IMR-90 (cell line): ENCODE results near the gene TIMM8A. TPM values are rescaled to one million over a fixed set of nuclear protein-coding genes. Genes with fewer than 3 reads are reported as not detected.

Experiments
- ATAC-seq: fragments of 200-7000 bp; cut with Tn5 transposase; 2 replicates; pipeline ENCODE4 v1.9.1; 2020; ENCODE audit warnings: low read depth, mild to moderate bottlenecking, moderate library complexity
- BruUV-seq: library from RNA; stranded (reverse); fragments of 400-500 nt; replicated peaks from 2 replicates; lab custom pipeline; 2021; lab: Mats Ljungman, UMichigan
- CTCF ChIA-PET: fragments of 300-600 bp; formaldehyde crosslinking; extraction: SDS; loops from one replicate; lab custom pipeline; 2021; ENCODE audit warnings: antibody characterized with exemption; lab: Yijun Ruan, JAX
- POLR2A ChIA-PET: fragments of 300-600 bp; sonication (Branson Sonifier 250); formaldehyde crosslinking; loops from one replicate; lab custom pipeline; 2022; ENCODE audit warnings: antibody characterized with exemption; ENCODE audit not compliant: unreplicated experiment; lab: Charles Lee
- DNase-seq: peaks from one replicate; pipeline ENCODE4 v3.0.0; 2013
- H2AFZ ChIP-seq: replicated peaks from 2 replicates; pipeline ENCODE3; 2013; ENCODE audit warnings: low read length, mild to moderate bottlenecking; ENCODE audit not compliant: poor library complexity
- H2AK5ac ChIP-seq: 2 replicates; pipeline ENCODE4 v1.6.1; 2013; ENCODE audit warnings: low read depth, low read length, inconsistent platforms
- H2AK9ac ChIP-seq: replicated peaks from 2 replicates; pipeline ENCODE3; 2013; ENCODE audit warnings: mild to moderate bottlenecking, low read depth, low read length, moderate library complexity; ENCODE audit not compliant: poor library complexity
- H2BK120ac ChIP-seq: 2 replicates; pipeline ENCODE4 v1.6.1; 2013; ENCODE audit warnings: low read depth, low read length, inconsistent platforms
- H2BK15ac ChIP-seq: 3 replicates; pipeline ENCODE4 v1.6.1; 2013; ENCODE audit warnings: low read depth, low read length, inconsistent platforms
- H2BK20ac ChIP-seq: 2 replicates; pipeline ENCODE4 v1.6.1; 2013; ENCODE audit warnings: low read depth, mild to moderate bottlenecking, inconsistent platforms, low read length, moderate library complexity
- H2BK5ac ChIP-seq: 2 replicates; pipeline ENCODE4 v1.6.1; 2013; ENCODE audit warnings: mild to moderate bottlenecking, low read depth, low read length, inconsistent platforms; ENCODE audit not compliant: poor library complexity, severe bottlenecking
- H3K14ac ChIP-seq: replicated peaks from 2 replicates; pipeline ENCODE4 v1.6.1; 2013; ENCODE audit warnings: low read depth, low read length, inconsistent platforms
- H3K18ac ChIP-seq: 2 replicates; pipeline ENCODE4 v1.6.1; 2013; ENCODE audit warnings: low read depth, low read length, control low read depth
- H3K23ac ChIP-seq: 2 replicates; pipeline ENCODE4 v1.6.1; 2013; ENCODE audit warnings: low read depth, low read length, inconsistent platforms
- H3K27ac ChIP-seq: 2 replicates; pipeline ENCODE4 v1.5.1; 2013; ENCODE audit warnings: mild to moderate bottlenecking, control low read depth, low read length; ENCODE audit not compliant: insufficient read depth
- H3K27me3 ChIP-seq: 2 replicates; pipeline ENCODE4 v1.6.1; 2013; ENCODE audit warnings: low read length; ENCODE audit not compliant: control insufficient read depth, insufficient read depth
- H3K36me3 ChIP-seq: 2 replicates; pipeline ENCODE4 v1.6.1; 2013; ENCODE audit warnings: low read length, mixed read lengths; ENCODE audit not compliant: control insufficient read depth, insufficient read depth
- H3K4ac ChIP-seq: 2 replicates; pipeline ENCODE4 v1.6.1; 2013; ENCODE audit warnings: low read depth, low read length, inconsistent platforms
- H3K4me1 ChIP-seq: 2 replicates; pipeline ENCODE4 v1.6.1; 2013; ENCODE audit warnings: low read length, mixed read lengths; ENCODE audit not compliant: control insufficient read depth, insufficient read depth
- H3K4me2 ChIP-seq: 2 replicates; pipeline ENCODE4 v1.6.1; 2013; ENCODE audit warnings: low read depth, mild to moderate bottlenecking, control low read depth, low read length, moderate library complexity
- H3K4me3 ChIP-seq: 2 replicates; pipeline ENCODE4 v1.5.1; 2013; ENCODE audit warnings: low read depth, mild to moderate bottlenecking, control low read depth, low read length, moderate library complexity; ENCODE audit not compliant: insufficient read depth
- H3K56ac ChIP-seq: 2 replicates; pipeline ENCODE4 v1.6.1; 2013; ENCODE audit warnings: low read length, inconsistent platforms; ENCODE audit not compliant: insufficient read depth; ENCODE audit errors: extremely low read depth
- H3K79me1 ChIP-seq, 2 experiments: 2 replicates each; pipeline ENCODE4 v1.6.1; 2013; ENCODE audit warnings: low read length in 2 of 2, inconsistent platforms in 1 of 2, low read depth in 1 of 2
- H3K9ac ChIP-seq: 2 replicates; pipeline ENCODE4 v1.6.1; 2013; ENCODE audit warnings: low read depth, low read length, control low read depth
- H3K9me1 ChIP-seq: 2 replicates; pipeline ENCODE4 v1.6.1; 2013; ENCODE audit warnings: low read length, inconsistent platforms; ENCODE audit not compliant: insufficient read depth
- H3K9me3 ChIP-seq: 2 replicates; pipeline ENCODE4 v1.6.1; 2013; ENCODE audit warnings: low read length; ENCODE audit not compliant: control insufficient read depth, insufficient read depth
- H4K20me1 ChIP-seq: 2 replicates; pipeline ENCODE4 v1.6.1; 2013; ENCODE audit warnings: low read length, inconsistent platforms; ENCODE audit not compliant: insufficient read depth
- H4K5ac ChIP-seq: 2 replicates; pipeline ENCODE4 v1.6.1; 2013; ENCODE audit warnings: mild to moderate bottlenecking, low read depth, low read length, control low read depth
- H4K8ac ChIP-seq, 2 experiments: 2 replicates each; pipeline ENCODE4 v1.6.1; 2013; ENCODE audit warnings: low read depth in 2 of 2, low read length in 2 of 2, control low read depth in 1 of 2, inconsistent platforms in 1 of 2
- H4K91ac ChIP-seq: 2 replicates; pipeline ENCODE4 v1.6.1; 2013; ENCODE audit warnings: low read depth, low read length, inconsistent platforms; ENCODE audit not compliant: insufficient read depth
- BHLHE40 ChIP-seq: fragments of 150-350 bp; IDR thresholded peaks from 2 replicates; pipeline ENCODE4 v1.6.1; 2016; ENCODE audit warnings: mild to moderate bottlenecking, low read depth, low read length
- CEBPB ChIP-seq: IDR thresholded peaks from 2 replicates; pipeline ENCODE4 v1.6.1; 2012; ENCODE audit warnings: low read depth, low read length, improper control_type of control experiment
- FOS ChIP-seq: fragments of 150-350 bp; IDR thresholded peaks from 2 replicates; pipeline ENCODE4 v1.6.1; 2016; ENCODE audit warnings: low read depth, low read length
- MAFK ChIP-seq: IDR thresholded peaks from 2 replicates; pipeline ENCODE4 v1.6.1; 2012; ENCODE audit warnings: low read depth, low read length, improper control_type of control experiment
- MAZ ChIP-seq: IDR thresholded peaks from 2 replicates; pipeline ENCODE4 v1.6.1; 2012; ENCODE audit warnings: low read depth, mild to moderate bottlenecking, low read length, improper control_type of control experiment, moderate library complexity, borderline replicate concordance
- NFE2L2 ChIP-seq: fragments of 150-350 bp; IDR thresholded peaks from 2 replicates; pipeline ENCODE4 v1.6.1; 2016; ENCODE audit warnings: low read depth, mild to moderate bottlenecking, low read length
- RAD21 ChIP-seq: IDR thresholded peaks from 2 replicates; pipeline ENCODE4 v1.6.1; 2012; ENCODE audit warnings: low read length, improper control_type of control experiment
- SMC3 ChIP-seq: fragments of 150-350 bp; IDR thresholded peaks from 2 replicates; pipeline ENCODE4 v1.6.1; 2016; ENCODE audit warnings: low read depth, mild to moderate bottlenecking, antibody characterized with exemption, low read length, moderate library complexity
- WGBS, 2 experiments: methylation state at CpG; one replicate each; pipeline versions ENCODE4 v1.1.5 to v1.1.7; 2013; ENCODE audit warnings: missing lambda C conversion rate in 2 of 2; ENCODE audit not compliant: insufficient read length in 1 of 2; ENCODE audit errors: extremely low coverage in 2 of 2; 5-methylcytosine and 5-hydroxymethylcytosine counted together
- dilution Hi-C: fragments of 300-500 bp; cut with HindIII; formaldehyde crosslinking; loops from one replicate; pipeline ENCODE4 v1.14.3; 2018; ENCODE audit warnings: low sequenced_read_pairs; ENCODE audit not compliant: unreplicated experiment
- in situ Hi-C: fragments of 300-500 bp; cut with MboI; formaldehyde crosslinking; loops from 3 replicates; pipeline ENCODE4 v1.14.3; 2019; ENCODE audit warnings: low sequenced_read_pairs, inconsistent platforms, mixed read lengths
- intact Hi-C: fragments of 100-400 bp; cut with micrococcal nuclease; formaldehyde crosslinking; loops from 2 replicates; pipeline ENCODE4 v1.10.0; 2022
- polyA plus RNA-seq, 3 experiments: library from polyadenylated mRNA; depleted of rRNA; stranded (reverse); fragments of >200 nt; gene quantifications; 2 replicates each; pipeline ENCODE4 v1.2.3, GENCODE V29; 2012; ENCODE audit warnings: low replicate concordance in 1 of 3
- total RNA-seq: library from RNA; depleted of rRNA; stranded (reverse); fragments of >200 nt; gene quantifications from 2 replicates; pipeline ENCODE4 v1.2.3, GENCODE V29; 2012
- TF ChIP-seq, protein P1 (sequence below): fragments of 150-350 bp; IDR thresholded peaks from 2 replicates; pipeline ENCODE4 v1.6.1; 2016; ENCODE audit warnings: low read depth, mild to moderate bottlenecking, low read length, moderate library complexity, borderline replicate concordance
- TF ChIP-seq, protein P2 (sequence below): fragments of 150-350 bp; IDR thresholded peaks from 2 replicates; pipeline ENCODE4 v1.6.1; 2017; ENCODE audit warnings: mild to moderate bottlenecking, antibody characterized with exemption, low read length, low read depth

Gene TIMM8A
- total and polyA plus RNA-seq, 2 of the 4 experiments (the other 2 are of a cell fraction), result 2.2 to 11.6 TPM

DNA sequence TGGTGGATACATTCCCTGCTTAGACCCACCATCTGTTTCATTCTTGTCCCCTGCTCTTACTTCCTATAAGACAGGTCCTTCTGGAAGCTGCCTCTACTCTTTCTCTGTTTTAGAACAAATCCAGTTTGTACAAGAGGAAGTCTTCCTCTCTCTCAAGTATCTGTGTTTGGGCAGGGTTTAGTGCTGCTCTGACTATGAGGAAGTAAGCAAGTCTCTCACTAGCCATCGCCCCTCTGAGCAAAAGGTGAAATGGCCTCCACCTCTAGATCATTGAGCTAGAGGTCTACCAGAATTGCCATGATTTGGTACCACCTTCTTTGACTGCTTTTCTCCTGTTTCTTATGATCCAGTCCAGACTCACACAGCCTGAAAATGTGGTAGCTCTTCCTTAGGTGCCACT, 29.0 kb upstream of the TIMM8A start:
- H3K14ac ChIP-seq, result no peak overlapping the region
- no peak overlapping the region for H3K4me3 ChIP-seq
- no peak overlapping the region for H2BK20ac ChIP-seq
- no peak overlapping the region for H4K8ac ChIP-seq
- H3K23ac ChIP-seq, result no peak overlapping the region
- peaks cover 3% of the 10 kb centered on the region for H3K27me3 ChIP-seq
- H2AFZ ChIP-seq, result no peak overlapping the region
- H4K20me1 ChIP-seq, result no peaks in the 10 kb centered on the region
- H3K56ac ChIP-seq, result no peak overlapping the region
- no peak overlapping the region for H2BK5ac ChIP-seq
- H3K27ac ChIP-seq, result no peak overlapping the region
- WGBS, 2 experiments, result no CpG with 5 or more reads among the region's 1 CpG
- no peak overlapping the region for H3K4me2 ChIP-seq
- no peak overlapping the region for H3K4ac ChIP-seq
- no peak overlapping the region for H4K91ac ChIP-seq
- no peak overlapping the region for H2BK15ac ChIP-seq
- ChIA-PET CTCF (no interaction called here), POLR2A (no interaction called here)
- no peaks in the 10 kb centered on the region for H3K36me3 ChIP-seq
- no peak overlapping the region for H2BK120ac ChIP-seq
- ATAC-seq (no peak), DNase-seq (no peak)
- no peak overlapping the region for H3K18ac ChIP-seq
- no peak overlapping the region for H2AK9ac ChIP-seq
- no peak overlapping the region for H3K9ac ChIP-seq
- no peaks in the 10 kb centered on the region for H3K9me1 ChIP-seq
- TF ChIP-seq BHLHE40 (no peak), NFE2L2 (no peak), MAFK (no peak), RAD21 (no peak), FOS (no peak), SMC3 (no peak), CEBPB (no peak), MAZ (no peak)
- TF ChIP-seq, protein P1, sequence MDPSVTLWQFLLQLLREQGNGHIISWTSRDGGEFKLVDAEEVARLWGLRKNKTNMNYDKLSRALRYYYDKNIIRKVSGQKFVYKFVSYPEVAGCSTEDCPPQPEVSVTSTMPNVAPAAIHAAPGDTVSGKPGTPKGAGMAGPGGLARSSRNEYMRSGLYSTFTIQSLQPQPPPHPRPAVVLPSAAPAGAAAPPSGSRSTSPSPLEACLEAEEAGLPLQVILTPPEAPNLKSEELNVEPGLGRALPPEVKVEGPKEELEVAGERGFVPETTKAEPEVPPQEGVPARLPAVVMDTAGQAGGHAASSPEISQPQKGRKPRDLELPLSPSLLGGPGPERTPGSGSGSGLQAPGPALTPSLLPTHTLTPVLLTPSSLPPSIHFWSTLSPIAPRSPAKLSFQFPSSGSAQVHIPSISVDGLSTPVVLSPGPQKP, result no peak
- TF ChIP-seq, protein P2, sequence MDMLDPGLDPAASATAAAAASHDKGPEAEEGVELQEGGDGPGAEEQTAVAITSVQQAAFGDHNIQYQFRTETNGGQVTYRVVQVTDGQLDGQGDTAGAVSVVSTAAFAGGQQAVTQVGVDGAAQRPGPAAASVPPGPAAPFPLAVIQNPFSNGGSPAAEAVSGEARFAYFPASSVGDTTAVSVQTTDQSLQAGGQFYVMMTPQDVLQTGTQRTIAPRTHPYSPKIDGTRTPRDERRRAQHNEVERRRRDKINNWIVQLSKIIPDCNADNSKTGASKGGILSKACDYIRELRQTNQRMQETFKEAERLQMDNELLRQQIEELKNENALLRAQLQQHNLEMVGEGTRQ, result no peak
- no peak overlapping the region for H2AK5ac ChIP-seq
- BruUV-seq, result no TSS peak
- no peaks in the 10 kb centered on the region for H3K4me1 ChIP-seq
- in situ Hi-C loops, result no loop called here
- no peaks in the 10 kb centered on the region for H3K9me3 ChIP-seq
- intact Hi-C loops, result no loop called here
- dilution Hi-C loops, result no loop called here
- H3K79me1 ChIP-seq, result no peaks in the 10 kb centered on the region
- no peak overlapping the region for H4K5ac ChIP-seq
